Stimulated activated CD4-positive, alpha-beta T cell treated with anti-CD3 and anti-CD28 coated beads, TNF-alpha, amount 100 ng/mL, for 4 hours (primary cell): Measurements from ENCODE around the gene PPIP5K2.

ENCODE experiments used
- DNase-seq, 3 experiments: peaks; one replicate each; pipeline ENCODE4 v3.0.0-alpha.2; 2020; ENCODE audit warnings: low read depth in 3 of 3

The PPIP5K2 gene

GRCh38 chr5:103245761-103246160, 125.7 kb downstream of the PPIP5K2 start:
- no peak for DNase-seq

GRCh38 chr5:103247118-103247517, 127.0 kb downstream of the PPIP5K2 start:
- no peak for DNase-seq

GRCh38 chr5:103249068-103249467, 129.0 kb downstream of the PPIP5K2 start:
- no peak for DNase-seq

GRCh38 chr5:103254921-103255320, 134.8 kb downstream of the PPIP5K2 start:
- no peak for DNase-seq

- no peak for DNase-seq
Measured at GRCh38 chr5:103255691-103256090, 135.6 kb downstream of the PPIP5K2 start.

- DNase-seq: no peak
Measured at GRCh38 chr5:103256178-103256577, 136.1 kb downstream of the PPIP5K2 start.

- DNase-seq: peak; percentile 78 to 90 (median 86)
Measured at GRCh38 chr5:103258368-103258956, 138.4 kb downstream of the PPIP5K2 start, which contains the start of gene MACIR. MACIR (plus strand) TSS chr5:103258763; CDS start chr5:103275920, 17,157 bp downstream.

GRCh38 chr5:103258957-103259704, 139.0 kb downstream of the PPIP5K2 start:
- DNase-seq: peak; percentile 35 to 66 (median 37)

GRCh38 chr5:103259705-103260355, 139.7 kb downstream of the PPIP5K2 start:
- DNase-seq: no peak

- no peak for DNase-seq
Measured at GRCh38 chr5:103260951-103261350, 140.8 kb downstream of the PPIP5K2 start.
